Measurements from ENCODE around the gene SLC46A2. TPM values are rescaled to one million over a fixed set of nuclear protein-coding genes. Genes with fewer than 3 reads are reported as not detected.

SLC46A2 gene
- total and polyA plus RNA-seq, 2 of the 13 experiments (the other 11 are each of a cell fraction or from before 2014, with no cell fraction given) = not detected

GRCh38 chr9:112836394-112836793, 54.3 kb downstream of the SLC46A2 start (continued):
- TF ChIP-seq ZSCAN30 (CRISPR knock-in tag; IDR thresholded peaks at IDR 0.05) = no peak
- peak; percentile 75; the same call in 1 of the 2 replicates for TF ChIP-seq TBX2 (CRISPR knock-in tag; IDR thresholded peaks at IDR 0.05; ENCODE audit: borderline replicate concordance)
- no peak for TF ChIP-seq ZNF143 (CRISPR knock-in tag; IDR thresholded peaks at IDR 0.05)
- no peak for TF ChIP-seq SRSF1 (optimal IDR thresholded peaks at IDR 0.05; ENCODE audit: low read depth, low read length)
- no peak for TF ChIP-seq ZNF724P (CRISPR knock-in tag; IDR thresholded peaks at IDR 0.05; ENCODE audit: borderline replicate concordance)
- peak; percentile 39; the same call in 1 of the 2 replicates for TF ChIP-seq HOMEZ (CRISPR knock-in tag; IDR thresholded peaks at IDR 0.05; ENCODE audit: low read depth)
- TF ChIP-seq NKX3-1 (CRISPR knock-in tag; IDR thresholded peaks at IDR 0.05) = no peak
- no peak for TF ChIP-seq REL (CRISPR knock-in tag; conservative IDR thresholded peaks at IDR 0.05)
- TF ChIP-seq ZNF547 (CRISPR knock-in tag; IDR thresholded peaks at IDR 0.05) = no peak
- TF ChIP-seq PAXIP1 (CRISPR knock-in tag; conservative IDR thresholded peaks at IDR 0.05) = peak; percentile 75; the same call in 1 of the 2 replicates
- TF ChIP-seq TEAD3 (CRISPR knock-in tag; optimal IDR thresholded peaks at IDR 0.05; ENCODE audit: borderline replicate concordance) = peak; percentile 87
- no peak for TF ChIP-seq TSC22D2 (CRISPR knock-in tag; IDR thresholded peaks at IDR 0.05; ENCODE audit: borderline replicate concordance)
- TF ChIP-seq ZNF580 (CRISPR knock-in tag; IDR thresholded peaks at IDR 0.05; ENCODE audit: borderline replicate concordance, low read depth) = no peak
- 0 out of 2 replicates have a peak, but pooled peaks have one; percentile 18 for TF ChIP-seq MEIS2 (CRISPR knock-in tag; IDR thresholded peaks at IDR 0.05)
- TF ChIP-seq ZFYVE20 (CRISPR knock-in tag; IDR thresholded peaks at IDR 0.05; ENCODE audit: borderline replicate concordance, low read depth) = no peak
- TF ChIP-seq ZNF510 (CRISPR knock-in tag; IDR thresholded peaks at IDR 0.05; ENCODE audit: low read depth) = no peak
- no peak for TF ChIP-seq ZC3H4 (CRISPR knock-in tag; IDR thresholded peaks at IDR 0.05; ENCODE audit: borderline replicate concordance)
- TF ChIP-seq ZNF782 (CRISPR knock-in tag; IDR thresholded peaks at IDR 0.05; ENCODE audit: borderline replicate concordance) = no peak
- no peak for TF ChIP-seq CTCF (CRISPR knock-in tag; IDR thresholded peaks at IDR 0.05)
- no peak for TF ChIP-seq ZNF274 (CRISPR knock-in tag; IDR thresholded peaks at IDR 0.05)
- TF ChIP-seq HOXA5 (CRISPR knock-in tag; IDR thresholded peaks at IDR 0.05) = no peak
- TF ChIP-seq ZNF460 (CRISPR knock-in tag; IDR thresholded peaks at IDR 0.05; ENCODE audit: borderline replicate concordance) = no peak
- TF ChIP-seq ARNT2 (CRISPR knock-in tag; IDR thresholded peaks at IDR 0.05; ENCODE audit: low read depth) = no peak
- TF ChIP-seq KDM5A (IDR thresholded peaks at IDR 0.05; ENCODE audit: borderline replicate concordance, low read length) = no peak
